Measurements from ENCODE around the gene ELP5.
A peak's percentile ranks its signal among the peaks of the same experiment; 100 is the strongest.

The ELP5 gene

GRCh38 chr17:7252176-7253043, at the start of gene ELP5:
Gene ELP5 (plus strand): TSS chr17:7252215. CDS start chr17:7252551, 336 bp downstream.
- ChIA-PET CTCF (interaction anchor here (1.1 kb wide), 1 partner anchor 13 kb away, joined by 9 read pairs; the partner anchor contains the start of gene PHF23), POLR2A (ENCODE audit: low non-redundant PET) (no interaction called here)
- TF ChIP-seq CTCF (conservative IDR thresholded peaks at IDR 0.05; ENCODE audit: low read depth) = peak; percentile 44
- DNase-seq (ENCODE audit: low spot score) = peak; percentile 96
- H3K27ac ChIP-seq = peak within 1 kb of the TSS; percentile 98

- TF ChIP-seq CTCF (conservative IDR thresholded peaks at IDR 0.05; ENCODE audit: low read depth) = no peak
- ChIA-PET CTCF (interaction anchor here (0.6 to 1.2 kb wide), 3 partner anchors 8 to 26 kb away, joined by 3 to 4 read pairs (median 3); no protein-coding TSS in a partner anchor), POLR2A (ENCODE audit: low non-redundant PET) (no interaction called here)
- no peak overlapping the region for H3K27ac ChIP-seq
- no peak for DNase-seq (ENCODE audit: low spot score)
Observed at GRCh38 chr17:7203391-7203790, 48.6 kb upstream of the ELP5 start.

DNA sequence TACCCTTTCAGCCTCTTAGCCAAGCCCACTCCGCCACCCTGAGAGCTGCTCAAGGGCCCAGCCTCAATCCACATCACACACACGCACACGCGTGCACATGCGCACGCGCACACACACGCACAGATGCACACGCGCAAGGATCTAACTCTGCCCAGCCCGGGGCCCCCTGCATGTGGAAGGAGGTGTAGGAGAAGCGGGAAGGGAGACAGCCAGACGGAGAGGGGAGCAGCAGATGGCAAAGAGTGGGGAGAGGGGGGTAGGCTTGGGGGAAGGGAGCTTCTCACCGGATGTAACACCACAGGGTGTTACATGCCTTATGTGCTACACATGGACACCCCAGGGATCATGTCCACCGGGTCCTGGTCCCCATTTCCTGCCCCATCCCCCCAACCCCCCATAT, 47.7 kb upstream of the ELP5 start:
- no peak for TF ChIP-seq CTCF (conservative IDR thresholded peaks at IDR 0.05; ENCODE audit: low read depth)
- CTCF ChIA-PET = interaction anchor here (0.6 kb wide), 1 partner anchor 9 kb away, joined by 4 read pairs; no protein-coding TSS in a partner anchor
- peak overlapping the region; percentile 52; the same call in 1 of the 2 replicates for H3K27ac ChIP-seq
- POLR2A ChIA-PET (ENCODE audit: low non-redundant PET) = no interaction called here
- no peak for DNase-seq (ENCODE audit: low spot score)

- peak overlapping the region; percentile 52 for H3K27ac ChIP-seq
- no peak for TF ChIP-seq CTCF (conservative IDR thresholded peaks at IDR 0.05; ENCODE audit: low read depth)
- ChIA-PET POLR2A (ENCODE audit: low non-redundant PET) (no interaction called here), CTCF (no interaction called here)
- peak; percentile 42 for DNase-seq (ENCODE audit: low spot score)
Observed at GRCh38 chr17:7204828-7205461, 47.1 kb upstream of the ELP5 start.

- DNase-seq (ENCODE audit: low spot score) = no peak
- CTCF ChIA-PET = interaction anchor here (0.6 kb wide), 1 partner anchor 71 kb away, joined by 3 read pairs; no protein-coding TSS in a partner anchor
- peak overlapping the region; percentile 52 for H3K27ac ChIP-seq
- no peak for TF ChIP-seq CTCF (conservative IDR thresholded peaks at IDR 0.05; ENCODE audit: low read depth)
- POLR2A ChIA-PET (ENCODE audit: low non-redundant PET) = no interaction called here
Observed at GRCh38 chr17:7205561-7205960, 46.5 kb upstream of the ELP5 start.

GRCh38 chr17:7207120-7208001, 44.7 kb upstream of the ELP5 start:
- H3K27ac ChIP-seq = peak overlapping the region; percentile 11
- DNase-seq (ENCODE audit: low spot score) = no peak
- TF ChIP-seq CTCF (conservative IDR thresholded peaks at IDR 0.05; ENCODE audit: low read depth) = no peak
- POLR2A ChIA-PET (ENCODE audit: low non-redundant PET) = no interaction called here
- CTCF ChIA-PET = interaction anchor here (0.7 to 0.8 kb wide), 2 partner anchors 15 to 754 kb away, joined by 3 to 4 read pairs; no protein-coding TSS in a partner anchor
